Mucosa of descending colon (tissue), 3 donors: ENCODE data around the gene CENPF. TPM values are rescaled to one million over a fixed set of nuclear protein-coding genes. Genes with fewer than 3 reads are reported as not detected.

Source experiments
- ATAC-seq: fragments of 200-7000 bp; cut with Tn5 transposase; one replicate; pipeline ENCODE4 v1.9.1; 2020; ENCODE audit warnings: mild to moderate bottlenecking, moderate library complexity
- DNase-seq, 3 donors: peaks; one replicate each; pipeline ENCODE4 v3.0.0-alpha.2; 2020
- H3K36me3 ChIP-seq: fragments of 200-600 bp; one replicate; pipeline ENCODE4 v1.8.0; 2021; ENCODE audit warnings: low read depth, mild to moderate bottlenecking
- H3K4me1 ChIP-seq: fragments of 200-600 bp; one replicate; pipeline ENCODE4 v1.8.0; 2021; ENCODE audit warnings: low read depth, mild to moderate bottlenecking
- H3K4me3 ChIP-seq: fragments of 200-600 bp; one replicate; pipeline ENCODE4 v1.8.0; 2021; ENCODE audit warnings: mild to moderate bottlenecking
- H3K9me3 ChIP-seq: fragments of 200-600 bp; one replicate; pipeline ENCODE4 v1.8.0; 2021; ENCODE audit warnings: mild to moderate bottlenecking
- CTCF ChIP-seq: fragments of 200-600 bp; IDR thresholded peaks from one replicate; pipeline ENCODE4 v1.8.0; 2022; ENCODE audit warnings: antibody characterized with exemption, mild to moderate bottlenecking
- intact Hi-C, 2 donors: fragments of 100-400 bp; cut with DNase I in 1 of 2; cut with micrococcal nuclease in 1 of 2; formaldehyde crosslinking; loops; one replicate each; pipeline versions ENCODE4 v1.11.0 to v1.11.1; 2022; cut with DNase I, micrococcal nuclease
- total RNA-seq, 3 donors: library from RNA; stranded (reverse); fragmentation: NEBNext Ultra II Directional in 2 of 3; extraction: Animal tissue kit (Norgen Biotek cat#: 25700) in 2 of 3; gene quantifications; one replicate each; pipeline versions ENCODE4 v1.2.1 to v1.2.4, GENCODE V29; 2021 to 2023
- donor health status: DM: no; HTN: no; CAD: no; lungs with moderate emphysema.
- donor health status: DM: no; HTN: no; CAD: no.
- donor health status: DM: no; HTN: yes; CAD: no.

CENPF gene
- total RNA-seq, 3 donors from 2014 or later: 4.1 to 27.1 (median 6.3) TPM

GRCh38 chr1:214708321-214708955, 105.4 kb downstream of the CENPF start:
- DNase-seq (no peak), ATAC-seq (no peak)
- intact Hi-C loops: no loop called here
- no peaks in the 10 kb centered on the region for H3K9me3 ChIP-seq
- no peak overlapping the region for H3K4me3 ChIP-seq
- no peak for TF ChIP-seq CTCF
- H3K36me3 ChIP-seq: no peaks in the 10 kb centered on the region
- no peaks in the 10 kb centered on the region for H3K4me1 ChIP-seq

- Histone ChIP-seq H3K4me1 (no peaks in the 10 kb centered on the region), H3K4me3 (no peak overlapping the region), H3K36me3 (no peaks in the 10 kb centered on the region), H3K9me3 (no peaks in the 10 kb centered on the region)
- TF ChIP-seq CTCF: no peak
- intact Hi-C loops: no loop called here
- ATAC-seq: no peak
- DNase-seq: no peak
Measured at GRCh38 chr1:214709241-214709640, 106.2 kb downstream of the CENPF start.

- no peak for ATAC-seq
- DNase-seq: no peak
- TF ChIP-seq CTCF: no peak
- Histone ChIP-seq H3K9me3 (no peaks in the 10 kb centered on the region), H3K36me3 (no peaks in the 10 kb centered on the region), H3K4me3 (no peak overlapping the region), H3K4me1 (no peaks in the 10 kb centered on the region)
- intact Hi-C loops: no loop called here
Measured at GRCh38 chr1:214712737-214713136, 109.7 kb downstream of the CENPF start.

Other genes with a start within 250 kb of the CENPF start
- gene PTPN14, start 51.6 kb upstream of the CENPF start, total RNA-seq: 10 to 100 TPM in 1 of 3 donors, 1 to 10 TPM in 2; 5.8 to 49.0 (median 8.3) TPM